ENCODE data around the gene ZNF185.

ZNF185 gene

DNA sequence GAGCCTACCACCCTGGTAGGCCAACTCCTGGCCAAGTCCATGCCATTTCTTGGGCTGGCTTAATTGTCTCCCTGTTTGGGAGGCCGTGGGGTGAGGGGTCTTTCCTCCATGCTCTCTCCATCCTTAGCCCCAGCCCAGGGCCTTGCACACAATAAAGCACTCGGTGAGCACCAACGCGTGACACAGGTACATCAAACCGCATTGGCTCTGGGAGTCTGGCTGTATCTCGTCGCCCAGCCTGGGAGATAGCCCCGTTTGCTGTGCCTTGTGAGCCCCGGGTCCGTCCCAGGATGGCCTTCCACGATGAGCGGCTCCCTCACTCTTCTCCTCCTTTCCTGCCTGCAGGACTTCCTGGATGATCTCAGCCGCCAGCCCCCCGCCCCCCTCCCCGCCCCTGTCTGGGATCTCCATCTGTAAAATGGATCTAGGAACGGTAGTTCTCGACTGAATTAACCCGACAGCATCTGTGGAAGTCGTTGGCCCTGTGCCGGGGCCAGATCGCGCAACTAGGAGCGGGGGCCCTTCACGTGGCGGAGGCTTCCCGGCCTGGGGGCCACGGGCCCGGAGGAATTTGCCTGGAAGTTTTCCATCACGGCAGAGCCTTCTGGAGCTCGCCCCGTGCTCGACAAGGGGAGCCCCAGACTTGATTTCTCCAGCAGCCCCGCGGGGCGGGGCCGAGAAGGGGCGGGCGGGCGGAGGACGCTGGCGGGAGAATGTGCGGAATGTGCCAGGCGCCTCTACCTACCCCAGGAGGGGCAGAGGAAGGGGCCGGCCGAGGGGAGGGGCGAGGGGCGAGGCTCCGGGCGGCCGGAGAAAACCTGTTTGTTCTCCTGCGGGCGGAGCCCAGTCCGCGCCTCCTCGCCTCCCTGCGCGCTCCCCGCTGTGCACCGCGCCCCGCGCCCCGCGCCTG, at the start of gene ZNF185:
Gene ZNF185, plus strand, starts transcription at position 846 of the 910 bp plus-strand sequence. CDS start 16,423 bp downstream, outside the sequence.
- no peak for DNase-seq (ENCODE audit: low spot score)

DNA sequence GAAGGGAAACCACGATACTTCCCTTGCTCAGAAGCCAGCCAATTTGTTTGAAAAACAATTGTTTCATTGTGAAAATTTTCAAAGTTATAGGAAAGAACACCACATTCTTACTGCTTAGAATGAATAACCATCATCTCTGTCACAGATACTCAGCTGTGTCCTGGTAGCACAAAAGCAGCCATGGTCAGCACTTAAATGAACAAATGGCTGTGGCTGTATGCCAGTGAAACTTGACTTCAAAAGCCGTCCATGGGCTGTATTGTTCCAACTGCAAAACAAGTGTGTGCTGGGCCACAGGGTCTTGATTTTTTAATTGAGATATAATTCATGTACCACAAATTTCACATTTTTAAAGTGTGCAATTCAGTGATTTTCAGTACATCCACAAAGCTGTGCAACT, 47.4 kb upstream of the ZNF185 start:
- no peak for DNase-seq (ENCODE audit: low spot score)

DNA sequence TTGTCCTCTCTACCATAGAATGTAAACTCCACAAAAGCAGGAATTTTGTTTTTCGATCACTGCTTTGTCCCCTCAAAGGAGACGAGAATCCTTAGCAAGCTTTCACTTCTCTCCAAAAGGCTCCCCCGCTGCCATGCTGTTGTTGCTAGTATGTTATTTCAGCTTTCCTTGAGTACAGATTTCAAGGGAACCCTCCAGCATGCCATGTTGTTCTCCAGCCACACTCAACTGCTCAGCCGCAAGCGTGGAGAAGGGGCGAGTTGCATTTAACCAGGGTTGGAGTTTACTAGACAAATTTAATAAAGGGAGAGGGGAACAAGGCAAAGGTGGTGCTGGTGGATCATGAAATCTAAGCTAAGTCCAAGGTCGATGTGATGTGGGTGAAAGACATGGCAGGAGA, 43.9 kb upstream of the ZNF185 start:
- no peak for DNase-seq (ENCODE audit: low spot score)

GRCh38 chrX:152861116-152861515, 36.8 kb upstream of the ZNF185 start:
- no peak for DNase-seq (ENCODE audit: low spot score)

DNA sequence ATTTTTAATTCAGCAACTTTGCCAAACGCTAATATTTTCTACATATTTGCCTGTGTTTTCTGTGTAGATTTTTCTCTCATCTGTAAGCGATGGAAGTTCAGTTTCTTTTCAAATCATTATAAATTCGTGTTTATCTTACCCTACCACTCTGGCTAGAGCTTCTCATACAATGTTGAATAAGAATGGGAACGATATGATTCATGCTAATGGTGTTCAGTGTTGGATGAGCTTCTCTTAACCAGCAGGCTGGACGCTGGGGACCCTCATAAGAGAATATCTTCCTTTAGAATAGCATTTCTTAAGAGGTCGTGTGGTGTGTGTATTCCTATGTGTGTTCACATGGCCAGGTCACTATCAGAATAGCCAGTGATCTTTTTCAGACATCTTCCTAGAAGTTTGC, 36.0 kb upstream of the ZNF185 start:
- no peak for DNase-seq (ENCODE audit: low spot score)

GRCh38 chrX:152865232-152865920, 32.5 kb upstream of the ZNF185 start:
- no peak for DNase-seq (ENCODE audit: low spot score)

- DNase-seq (ENCODE audit: low spot score) = no peak
These were observed 31.5 kb upstream of the ZNF185 start for GRCh38 chrX:152866386-152866785.

DNA sequence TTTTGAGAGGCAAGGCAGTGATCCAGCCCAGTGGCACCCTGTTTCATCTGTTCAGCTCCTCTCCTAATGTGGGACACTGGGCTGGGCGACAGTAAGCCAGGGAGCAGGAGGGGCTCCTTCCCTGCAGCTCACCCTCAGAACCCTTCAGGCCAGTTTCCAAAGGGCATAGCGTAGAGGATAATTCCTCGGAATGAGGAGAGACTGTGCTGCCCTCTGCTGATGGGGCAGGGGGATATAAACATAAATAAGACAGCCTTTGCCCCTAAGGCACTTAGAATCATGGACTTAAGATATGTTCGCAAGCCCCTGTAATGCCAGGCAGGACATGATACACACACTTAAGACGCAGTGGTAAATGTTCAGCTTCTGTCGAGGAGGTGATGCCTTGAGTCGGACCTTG, 27.9 kb upstream of the ZNF185 start:
- DNase-seq (ENCODE audit: low spot score) = no peak

- DNase-seq (ENCODE audit: low spot score) = no peak
These were observed 26.6 kb upstream of the ZNF185 start for GRCh38 chrX:152871260-152871659.

DNA sequence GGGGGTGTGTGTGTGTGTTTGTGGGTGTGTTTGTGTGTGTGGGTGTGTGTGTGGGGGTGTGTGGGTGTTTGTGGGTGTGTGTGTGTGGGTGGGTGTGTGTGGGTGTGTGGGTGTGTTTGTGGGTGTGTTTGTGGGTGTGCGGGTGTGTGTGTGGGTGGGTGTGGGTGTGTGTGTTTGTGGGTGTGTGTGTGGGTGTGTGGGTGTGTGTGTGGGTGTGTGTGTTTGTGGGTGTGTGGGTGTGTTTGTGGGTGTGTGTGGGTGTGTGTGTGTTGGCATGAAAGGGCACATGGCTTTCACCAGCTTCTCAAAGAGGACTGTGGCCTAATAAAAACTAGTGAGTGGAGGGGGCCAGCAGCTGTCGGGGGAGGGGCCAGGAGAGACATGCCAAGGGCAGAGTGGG, 25.3 kb upstream of the ZNF185 start:
- no peak for DNase-seq (ENCODE audit: low spot score)

- DNase-seq (ENCODE audit: low spot score) = no peak
These were observed 24.5 kb upstream of the ZNF185 start for GRCh38 chrX:152873361-152873760.

DNA sequence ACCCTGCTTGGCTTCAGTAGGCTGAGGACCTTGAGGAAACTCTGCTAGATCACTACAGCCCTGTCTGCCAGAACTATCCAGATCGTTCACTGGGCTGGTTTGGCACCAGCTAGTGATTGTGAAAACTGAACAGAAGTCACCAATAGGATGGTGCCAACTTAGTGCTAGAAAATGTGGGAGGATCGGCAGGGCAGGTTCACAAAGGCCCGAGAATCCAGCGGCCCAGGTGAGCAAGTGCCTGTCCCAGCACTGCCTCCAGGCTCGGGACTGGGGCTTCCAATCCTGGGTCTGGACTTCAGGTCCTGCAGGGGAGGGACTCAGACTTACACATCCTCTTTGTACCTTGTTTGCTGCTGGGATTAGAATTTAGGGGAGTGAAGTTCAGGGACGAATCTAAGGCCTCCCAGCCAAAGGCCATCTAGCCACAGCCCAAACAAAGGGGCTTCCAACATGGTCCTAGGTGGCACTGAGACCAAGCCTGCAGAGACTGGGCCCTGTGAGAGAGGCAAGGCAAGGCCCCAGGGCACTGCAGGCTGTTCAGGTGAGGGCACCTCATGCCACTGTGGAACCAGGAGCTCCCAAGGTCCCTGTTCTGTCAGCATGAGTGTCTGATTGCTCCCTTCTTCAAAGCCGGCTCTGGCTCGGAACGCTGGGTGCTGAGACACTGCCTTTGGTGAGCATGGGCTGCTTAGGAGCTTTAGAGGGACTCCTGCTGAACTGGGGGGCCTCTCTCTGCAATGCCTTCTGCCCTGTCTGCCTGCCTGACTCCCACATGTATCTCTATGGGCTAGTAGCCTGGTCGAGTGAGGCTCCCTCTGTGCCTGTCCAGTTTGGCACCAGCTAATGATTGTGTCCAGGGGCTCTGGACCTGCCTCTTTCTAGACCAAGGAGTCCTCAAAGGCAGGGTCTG, 20.7 kb upstream of the ZNF185 start:
- no peak for DNase-seq (ENCODE audit: low spot score)

- DNase-seq (ENCODE audit: low spot score) = no peak
These were observed 18.7 kb upstream of the ZNF185 start for GRCh38 chrX:152878976-152879755.

DNA sequence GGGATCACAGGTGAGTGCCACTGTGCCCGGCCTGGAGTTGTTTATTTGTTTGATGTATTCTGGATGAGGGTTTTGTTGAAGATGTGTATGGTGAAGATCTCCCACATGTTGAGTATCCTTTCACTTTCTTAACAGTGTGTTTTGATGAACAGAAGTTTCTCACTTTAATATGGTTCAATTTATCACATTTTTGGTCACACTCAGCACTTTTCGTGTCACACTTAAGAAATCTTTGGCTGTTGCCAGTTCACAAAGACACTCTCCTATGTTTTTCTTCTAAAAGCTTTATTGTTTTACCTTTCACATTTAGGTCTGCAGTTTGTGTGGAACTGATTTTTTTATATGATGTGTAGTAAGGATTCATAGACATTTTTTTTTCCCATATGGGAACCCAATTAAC, 16.6 kb upstream of the ZNF185 start:
- no peak for DNase-seq (ENCODE audit: low spot score)

DNA sequence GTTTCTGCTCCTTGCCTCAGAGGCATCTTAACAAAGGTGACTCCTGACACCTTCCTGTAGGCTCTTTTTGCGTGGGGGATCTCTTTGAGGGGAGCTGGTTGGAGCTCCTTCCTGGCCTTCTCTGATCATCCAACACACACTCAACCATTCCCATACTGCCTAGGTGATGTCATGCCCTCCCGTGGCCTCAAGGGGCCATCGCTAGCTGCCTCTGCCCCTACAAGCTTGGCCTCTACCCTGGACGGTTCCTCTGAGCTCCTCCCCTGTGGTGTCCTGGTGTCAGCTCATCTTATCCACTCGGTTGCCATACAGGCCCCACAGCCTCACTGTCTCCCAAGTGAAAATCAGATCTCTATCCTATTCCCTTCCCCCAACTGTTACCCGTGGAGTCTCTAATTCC, 13.7 kb upstream of the ZNF185 start:
- no peak for DNase-seq (ENCODE audit: low spot score)

DNA sequence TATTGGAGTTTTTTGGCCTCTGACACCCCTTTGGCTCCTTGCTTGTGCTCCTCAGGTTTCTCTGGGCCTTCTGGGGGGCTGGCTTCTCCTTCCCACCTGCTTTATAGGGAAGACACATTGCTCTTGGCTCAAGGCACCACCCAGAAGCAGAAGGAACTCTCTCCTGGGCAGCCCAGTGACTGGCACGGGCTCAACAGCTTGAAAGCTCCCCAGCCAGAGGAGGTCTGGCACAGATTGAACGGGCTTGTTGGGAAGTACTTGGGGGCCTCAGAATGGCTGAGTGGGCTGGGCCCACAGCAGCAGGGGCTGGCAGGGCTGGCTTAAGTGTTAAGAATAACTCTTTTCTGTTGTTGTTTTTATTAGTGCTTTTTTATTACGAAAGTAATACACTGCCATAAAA, 11.2 kb upstream of the ZNF185 start:
- DNase-seq (ENCODE audit: low spot score) = no peak

- DNase-seq (ENCODE audit: low spot score) = no peak
These were observed 5.4 kb upstream of the ZNF185 start for GRCh38 chrX:152892499-152892898.

- DNase-seq (ENCODE audit: low spot score) = no peak
These were observed 4.6 kb upstream of the ZNF185 start for GRCh38 chrX:152892999-152893891.

- no peak for DNase-seq (ENCODE audit: low spot score)
These were observed 3.8 kb upstream of the ZNF185 start for GRCh38 chrX:152893980-152894610.

DNA sequence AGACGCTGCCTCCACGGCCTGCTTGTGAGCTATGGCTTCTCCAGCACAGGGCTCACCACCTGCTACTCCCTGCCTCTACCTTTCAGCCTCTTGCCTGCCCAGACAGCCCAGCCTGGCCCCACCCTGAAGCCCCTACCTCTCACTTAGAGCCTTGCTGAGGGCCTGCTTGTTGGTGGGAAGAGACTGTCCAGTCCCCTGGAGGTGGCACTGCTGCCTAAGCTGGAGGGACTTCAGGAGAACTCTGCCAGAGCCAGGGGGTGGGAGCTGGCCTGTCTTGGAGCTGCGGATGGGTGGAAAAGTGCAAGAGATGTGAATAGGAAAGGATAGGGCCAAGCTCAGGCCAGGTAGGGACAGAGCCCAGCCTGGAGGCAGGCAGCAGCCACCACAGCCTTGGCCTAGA, 2.7 kb upstream of the ZNF185 start:
- no peak for DNase-seq (ENCODE audit: low spot score)
